Embryonic facial prominence (tissue), 1 donor: ENCODE data around the gene CRYBA2.

Experiments
- DNase-seq: peaks from one replicate; pipeline ENCODE4 v3.0.0-alpha.2; 2016; ENCODE audit errors: extremely low spot score

The CRYBA2 gene

GRCh38 chr2:218993345-218994315, at the start of gene CRYBA2:
Gene CRYBA2 (minus strand): TSS chr2:218993422. CDS start chr2:218993176, 246 bp downstream.
- DNase-seq: no peak

- no peak for DNase-seq
Observed at GRCh38 chr2:219042750-219043149, 49.5 kb upstream of the CRYBA2 start.

GRCh38 chr2:219042157-219042556, 48.9 kb upstream of the CRYBA2 start:
- DNase-seq: no peak

GRCh38 chr2:219041252-219041651, 48.0 kb upstream of the CRYBA2 start, which contains the start of gene CFAP65:
Gene CFAP65 (minus strand): TSS chr2:219041516. CDS start chr2:219039048, 2,468 bp downstream.
- no peak for DNase-seq

GRCh38 chr2:219038600-219038999, 45.4 kb upstream of the CRYBA2 start:
- DNase-seq: no peak

DNA sequence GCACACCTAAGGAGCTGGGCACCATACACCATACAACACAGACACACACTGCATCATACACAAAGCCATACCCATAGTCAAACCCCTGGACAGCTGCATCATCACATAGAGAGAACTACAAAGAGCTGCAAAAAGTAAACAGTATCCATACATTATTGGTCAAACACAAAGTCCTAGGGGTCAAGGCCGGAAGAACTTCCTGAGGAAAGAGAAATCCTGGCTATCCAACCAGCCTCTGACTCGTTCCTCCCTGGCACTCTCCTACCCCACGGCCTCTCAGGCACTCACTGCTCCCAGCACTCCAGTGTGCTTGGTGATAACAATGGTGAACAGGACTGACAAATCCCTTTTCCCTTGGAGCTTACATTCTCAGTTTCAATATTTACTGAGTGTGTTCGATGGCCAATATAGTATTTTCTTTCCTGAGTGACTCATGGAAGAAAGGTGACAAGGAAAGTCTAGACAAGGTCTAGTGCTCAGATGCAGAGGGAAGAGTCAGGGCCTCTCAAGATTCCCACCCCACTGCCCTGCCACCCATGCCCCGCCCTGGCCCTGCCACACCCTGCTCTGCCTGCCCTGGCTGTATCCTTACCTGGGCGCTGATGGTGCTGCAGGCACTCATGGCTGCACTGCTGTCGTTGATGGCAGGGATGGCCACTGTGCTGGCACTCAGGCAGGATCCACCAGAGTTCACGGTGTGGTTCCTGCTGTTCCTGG, 44.7 kb upstream of the CRYBA2 start:
- DNase-seq: no peak

DNA sequence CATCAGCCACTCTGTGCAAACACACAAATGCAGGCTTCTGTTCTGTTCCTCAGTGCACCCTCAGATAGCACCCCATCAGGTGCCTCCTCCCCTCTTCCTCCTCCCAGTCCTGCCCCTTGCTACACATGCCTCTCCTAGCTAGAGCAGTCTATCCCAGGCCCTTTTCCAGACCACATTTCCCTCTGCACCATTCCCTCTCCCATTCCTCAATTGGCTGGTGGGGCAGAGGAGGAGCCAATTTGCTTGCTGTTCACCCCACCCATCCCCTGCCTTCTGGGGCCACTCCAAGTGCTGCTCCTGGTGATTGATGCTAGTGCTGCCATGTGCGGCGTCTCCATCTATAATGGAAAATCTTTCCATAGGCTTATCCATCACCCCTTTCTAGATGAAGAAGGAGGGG, 42.7 kb upstream of the CRYBA2 start:
- no peak for DNase-seq

- DNase-seq: no peak
Observed at GRCh38 chr2:219034823-219035222, 41.6 kb upstream of the CRYBA2 start.

DNA sequence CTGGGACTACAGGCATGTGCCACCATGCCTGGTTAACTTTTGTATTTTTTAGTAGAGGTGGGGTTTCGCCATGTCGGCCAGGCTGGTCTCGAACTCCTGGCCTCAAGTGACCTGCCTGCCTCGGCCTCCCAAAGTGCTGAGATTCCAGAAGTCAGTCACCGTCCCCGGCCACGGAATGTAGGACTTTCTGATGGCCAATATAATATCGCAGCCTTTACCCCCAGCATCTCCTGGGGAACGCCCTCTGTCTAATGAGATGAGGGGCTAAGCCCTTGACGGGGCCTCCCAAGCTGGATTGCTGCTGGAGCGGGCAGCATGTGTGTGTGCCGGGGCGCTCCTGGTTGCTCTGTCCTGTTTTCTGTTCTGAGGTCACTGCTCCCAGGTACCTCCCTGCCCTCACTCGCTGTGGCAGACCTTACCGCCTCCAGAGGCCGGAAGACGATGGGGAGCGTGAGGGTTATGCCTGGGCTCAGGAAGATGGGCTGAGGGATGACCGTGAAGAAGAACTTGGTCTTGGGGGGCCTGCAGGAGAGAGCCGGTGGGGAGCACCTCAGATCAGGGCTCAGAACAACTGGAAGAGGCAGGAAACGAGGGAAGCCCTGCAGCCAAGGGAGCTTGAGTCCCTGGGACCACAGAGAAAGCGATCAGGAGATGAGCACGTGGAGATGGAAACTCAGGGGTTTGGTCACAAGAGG, 39.0 kb upstream of the CRYBA2 start:
- no peak for DNase-seq

DNA sequence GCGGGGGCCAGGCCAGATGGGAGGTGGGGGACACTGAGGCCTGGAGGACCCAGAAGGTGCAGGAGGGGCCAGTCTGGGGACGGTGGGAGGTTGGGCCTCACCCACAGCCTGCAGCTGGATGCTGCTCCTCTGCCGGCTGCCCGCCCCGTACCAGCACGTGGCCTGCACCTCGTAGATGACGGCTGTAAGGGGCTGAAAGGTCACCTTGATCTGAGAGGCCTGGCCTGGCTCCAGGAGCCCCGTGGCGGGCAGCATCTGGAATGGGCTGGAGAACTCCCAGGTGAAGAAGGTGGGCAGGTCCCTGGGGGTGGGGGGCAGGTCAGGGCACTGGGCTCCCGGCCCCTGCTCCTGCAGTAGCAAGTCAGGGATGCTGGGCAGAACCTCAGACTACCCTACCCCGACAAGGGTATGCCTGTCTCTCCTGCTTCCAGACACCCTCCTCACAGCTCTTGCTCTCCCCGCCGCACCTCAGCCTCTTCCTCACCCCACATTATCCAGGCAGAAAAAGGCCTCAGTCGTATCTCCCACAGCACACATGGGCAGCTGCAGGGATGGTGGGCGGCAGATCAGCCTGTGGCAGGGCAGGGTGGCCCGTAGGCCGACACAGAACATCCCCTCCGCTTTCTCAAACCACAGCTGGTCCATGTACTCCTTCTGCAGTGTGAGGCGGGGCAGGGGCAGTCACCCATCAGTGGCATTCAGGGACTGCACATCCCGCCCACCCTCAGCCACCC, 38.0 kb upstream of the CRYBA2 start:
- DNase-seq: no peak

GRCh38 chr2:219030177-219030940, 37.1 kb upstream of the CRYBA2 start:
- DNase-seq: no peak

DNA sequence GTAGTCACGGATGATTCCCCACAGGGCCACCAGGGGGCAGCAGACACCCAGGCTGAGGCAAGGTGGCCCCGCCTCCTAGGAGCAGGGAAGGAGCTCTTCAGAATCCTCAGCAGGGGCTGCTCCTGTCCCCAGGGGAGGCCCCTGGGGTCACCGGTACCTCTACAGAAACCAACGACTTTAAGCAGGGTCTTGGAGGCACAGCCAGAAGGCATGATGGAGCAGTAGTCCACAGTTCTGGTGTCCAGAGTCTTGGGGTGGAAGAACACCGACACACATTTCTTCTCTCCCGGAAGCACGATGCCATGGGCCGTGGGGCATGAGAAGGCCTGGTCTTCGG, 36.6 kb upstream of the CRYBA2 start:
- DNase-seq: peak; percentile 9

DNA sequence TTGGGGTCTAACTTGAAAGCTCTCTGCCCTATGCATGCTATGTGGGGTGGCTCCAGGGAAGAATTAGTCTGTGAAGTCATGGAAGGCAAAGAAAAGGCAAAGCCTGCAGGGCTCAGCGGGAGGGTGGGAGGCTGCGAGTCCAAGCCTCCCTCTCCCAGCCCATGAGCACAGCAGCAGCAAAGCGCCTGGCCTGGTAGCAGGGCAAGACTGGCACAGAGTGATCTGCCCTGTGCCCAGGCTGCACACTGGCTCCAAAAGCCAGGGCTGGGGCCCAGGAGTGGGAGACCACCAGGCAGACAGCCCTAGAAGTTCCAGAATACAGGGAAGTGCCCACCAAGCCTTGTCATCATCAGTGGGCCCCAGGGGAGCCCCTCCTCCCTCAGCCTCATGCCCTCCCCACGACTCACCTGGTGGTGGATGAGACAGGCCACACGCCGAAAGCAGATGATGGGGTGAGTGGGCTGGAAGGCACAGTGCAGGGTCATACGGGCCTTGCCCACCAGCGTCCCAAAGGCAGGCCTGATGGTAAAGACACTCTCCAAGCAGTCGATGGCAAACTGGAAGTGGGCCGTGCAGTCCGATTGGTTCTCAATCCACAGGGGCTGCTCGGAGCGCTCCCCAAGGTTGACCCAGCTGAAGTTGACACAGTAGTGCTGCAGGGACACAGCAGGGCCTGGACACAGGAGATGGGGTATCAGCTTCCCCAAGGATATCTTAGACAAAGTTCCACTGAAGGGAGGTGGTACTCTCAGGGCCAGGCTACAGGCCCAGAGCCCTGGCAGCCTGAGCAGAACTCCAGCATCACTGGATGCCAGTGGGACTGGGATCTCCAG, 36.0 kb upstream of the CRYBA2 start:
- no peak for DNase-seq

- no peak for DNase-seq
Observed at GRCh38 chr2:219028141-219028540, 34.9 kb upstream of the CRYBA2 start.

GRCh38 chr2:219027511-219028055, 34.4 kb upstream of the CRYBA2 start:
- no peak for DNase-seq

DNA sequence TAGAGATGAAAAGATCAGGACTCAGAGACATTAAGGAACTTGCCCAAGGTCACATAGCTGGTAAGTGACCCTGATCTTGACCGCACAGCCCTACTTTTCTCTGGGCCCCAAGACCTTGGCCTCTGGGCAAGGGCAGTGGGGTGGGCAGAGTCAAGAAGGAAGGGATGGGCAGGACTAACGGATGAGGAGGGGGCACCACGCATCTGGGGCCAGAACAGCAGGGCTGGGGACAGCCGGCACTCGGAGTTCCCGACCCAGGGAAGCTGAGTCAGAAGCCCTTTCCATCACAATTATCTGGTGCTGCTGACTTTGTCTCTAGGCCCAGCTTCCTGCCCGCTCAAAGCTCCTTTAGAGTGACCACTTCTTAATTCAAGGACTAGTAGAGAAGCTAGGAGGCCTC, 33.7 kb upstream of the CRYBA2 start:
- DNase-seq: no peak

- DNase-seq: no peak
Observed at GRCh38 chr2:219025637-219026585, 32.7 kb upstream of the CRYBA2 start.

DNA sequence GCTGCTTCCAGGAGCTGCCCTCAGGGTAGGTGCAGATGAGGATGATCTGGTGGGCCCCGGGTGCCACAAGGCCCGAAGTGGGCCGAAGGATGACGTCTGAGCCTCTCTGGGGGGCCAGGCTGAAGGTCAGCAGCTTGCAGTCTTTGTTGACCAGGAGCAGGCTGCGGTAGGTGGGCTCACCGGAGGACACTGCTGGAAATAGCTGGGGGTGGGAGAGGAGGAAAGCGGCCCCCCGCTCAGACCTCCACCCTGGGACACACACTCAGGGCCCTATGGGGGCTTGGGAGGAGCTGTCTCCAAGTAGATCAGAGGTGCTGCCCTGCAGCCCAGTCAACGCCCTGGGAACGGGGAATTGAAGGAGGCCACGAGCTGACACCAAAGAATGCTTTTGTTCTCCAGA, 30.8 kb upstream of the CRYBA2 start:
- no peak for DNase-seq
